Activated CD4-positive, CD25-positive, alpha-beta regulatory T cell treated with anti-CD3 and anti-CD28 coated beads, Interleukin-2, amount 50 U/mL, for 72 hours (primary cell): ENCODE results near the gene PRKD2.
A peak's percentile ranks its signal among the peaks of the same experiment; 100 is the strongest.
"Not testable (repeated sequence)": the region's sequence is repeated elsewhere in the genome, so short reads cannot be mapped to it uniquely, and the experiment has no call there.

Experiments
- DNase-seq: peaks from one replicate; pipeline ENCODE4 v3.0.0; 2021

The PRKD2 gene

DNA sequence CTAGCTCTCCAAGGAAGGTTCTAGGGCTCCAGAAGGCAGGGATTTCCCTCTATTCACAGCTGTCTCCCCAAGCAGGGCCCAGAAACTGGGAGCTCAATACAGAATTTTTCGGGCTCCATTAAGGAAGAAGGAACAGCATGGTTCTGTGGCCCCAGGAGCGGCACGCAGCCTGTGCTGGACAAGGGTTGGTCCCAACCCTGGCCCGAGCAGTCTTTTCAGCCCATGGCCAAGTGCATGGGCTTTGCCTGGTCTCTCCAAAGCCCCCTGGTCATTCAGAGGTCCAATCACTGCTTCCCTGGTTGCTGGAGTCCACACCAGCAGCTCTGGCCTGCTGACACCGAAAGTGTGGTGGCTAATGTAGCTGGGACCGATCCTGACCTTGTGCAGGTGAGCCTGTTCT is 6.6 kb upstream of the PRKD2 start:
- DNase-seq = no peak

DNA sequence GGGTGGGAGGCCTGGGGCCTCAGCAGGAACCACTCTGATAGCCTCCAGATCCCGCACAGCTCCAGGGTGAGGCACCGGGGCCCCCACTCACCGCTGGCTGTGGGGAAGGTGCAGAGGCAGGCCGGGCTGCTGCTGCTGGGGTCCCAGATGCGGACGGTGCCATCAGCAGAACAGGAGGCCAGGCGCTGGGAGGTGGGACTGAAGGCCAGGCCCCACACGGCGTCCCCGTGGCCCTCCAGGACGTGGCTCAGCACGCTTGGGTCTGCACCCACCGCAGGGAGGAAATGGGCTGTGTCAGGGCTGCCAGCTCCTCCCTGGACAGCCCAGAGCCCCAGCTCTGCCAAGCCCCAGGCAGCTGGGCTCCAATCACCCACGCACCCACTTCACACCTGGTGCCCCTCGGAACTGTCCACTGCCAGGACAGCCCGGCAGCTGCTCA is 6.1 kb upstream of the PRKD2 start:
- DNase-seq = no peak

DNA sequence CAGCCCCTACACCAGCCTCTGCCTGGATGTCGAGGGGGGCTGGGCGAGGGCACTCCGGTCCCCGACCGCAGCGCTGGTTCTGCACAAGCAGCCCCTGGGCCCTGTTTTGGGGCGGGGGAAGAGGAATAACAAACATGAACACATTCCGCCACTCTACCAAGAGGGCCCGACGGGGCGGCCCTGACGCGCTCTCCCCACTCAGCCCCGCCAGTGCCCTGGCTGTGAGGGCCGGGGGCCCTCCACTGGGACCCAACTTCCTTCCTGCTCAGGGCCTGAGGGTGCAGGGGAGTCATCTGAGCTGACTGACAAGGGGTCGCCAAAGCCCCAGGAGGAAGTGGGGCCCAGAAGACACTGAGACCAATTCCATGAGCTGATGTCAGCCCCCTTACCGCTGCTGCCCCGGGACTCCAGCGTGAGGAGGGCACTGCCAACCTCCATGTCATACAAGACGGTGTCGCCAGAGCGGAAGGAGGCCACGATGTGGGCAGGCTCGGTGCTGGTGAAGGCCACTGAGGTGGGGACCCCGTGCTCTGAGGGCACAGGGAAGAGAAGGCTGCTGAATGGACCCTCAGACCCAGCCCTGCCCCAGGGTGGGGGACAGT is 5.6 kb upstream of the PRKD2 start:
- DNase-seq = no peak

DNA sequence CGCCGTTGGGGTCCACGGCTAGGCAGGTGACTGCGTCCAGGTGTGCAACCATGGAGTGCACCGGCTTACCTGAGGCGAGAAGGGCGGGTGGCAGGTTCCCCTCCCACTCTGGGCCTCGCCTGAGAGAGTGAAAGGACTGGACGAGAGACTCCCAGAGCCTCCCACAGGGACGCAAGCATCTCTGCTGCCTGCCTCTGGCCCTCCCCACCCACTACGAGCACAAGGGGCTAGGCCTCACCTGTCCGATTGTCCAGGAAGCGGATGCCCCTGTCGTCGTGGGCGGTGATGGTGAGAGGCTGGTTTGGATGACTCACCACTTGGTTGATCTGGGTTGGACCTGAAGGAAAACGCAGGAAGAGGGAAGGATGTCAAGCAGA is 5.1 kb upstream of the PRKD2 start:
- no peak for DNase-seq

DNA sequence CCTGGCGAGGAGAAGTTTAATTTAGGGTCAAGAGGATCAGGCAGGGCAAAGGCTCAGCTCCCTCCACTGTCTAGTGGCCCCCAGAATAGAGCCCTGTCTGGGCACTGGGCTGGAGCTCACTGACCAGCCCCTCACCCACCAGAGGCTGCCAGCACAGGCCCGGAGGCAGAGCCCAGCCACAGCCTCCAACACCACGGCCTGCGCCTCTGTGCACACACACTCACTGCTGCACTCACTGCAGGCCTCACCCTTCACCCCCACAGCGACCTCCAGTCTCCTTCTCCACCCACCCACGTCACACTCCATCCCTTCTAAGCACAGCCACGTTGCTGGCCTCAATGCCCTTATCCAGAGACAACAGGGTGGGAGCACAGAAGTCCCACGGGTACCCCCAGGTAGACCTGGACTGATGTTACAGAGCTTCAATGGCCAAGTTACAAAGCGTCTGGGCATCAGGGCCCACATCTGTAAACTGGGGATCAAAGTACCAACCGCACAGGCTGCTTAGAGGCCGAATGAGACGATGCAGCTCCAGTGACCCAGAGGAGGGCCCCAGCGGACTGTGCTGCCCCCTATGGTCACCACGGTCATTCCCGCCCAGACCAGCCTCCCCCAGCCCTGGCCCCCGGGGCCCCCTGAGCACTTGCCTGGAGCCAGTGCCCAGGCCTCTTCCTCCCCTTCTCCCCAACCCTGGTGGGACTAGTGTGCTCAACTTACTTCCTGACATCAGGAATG is 4.5 kb upstream of the PRKD2 start:
- no peak for DNase-seq

DNA sequence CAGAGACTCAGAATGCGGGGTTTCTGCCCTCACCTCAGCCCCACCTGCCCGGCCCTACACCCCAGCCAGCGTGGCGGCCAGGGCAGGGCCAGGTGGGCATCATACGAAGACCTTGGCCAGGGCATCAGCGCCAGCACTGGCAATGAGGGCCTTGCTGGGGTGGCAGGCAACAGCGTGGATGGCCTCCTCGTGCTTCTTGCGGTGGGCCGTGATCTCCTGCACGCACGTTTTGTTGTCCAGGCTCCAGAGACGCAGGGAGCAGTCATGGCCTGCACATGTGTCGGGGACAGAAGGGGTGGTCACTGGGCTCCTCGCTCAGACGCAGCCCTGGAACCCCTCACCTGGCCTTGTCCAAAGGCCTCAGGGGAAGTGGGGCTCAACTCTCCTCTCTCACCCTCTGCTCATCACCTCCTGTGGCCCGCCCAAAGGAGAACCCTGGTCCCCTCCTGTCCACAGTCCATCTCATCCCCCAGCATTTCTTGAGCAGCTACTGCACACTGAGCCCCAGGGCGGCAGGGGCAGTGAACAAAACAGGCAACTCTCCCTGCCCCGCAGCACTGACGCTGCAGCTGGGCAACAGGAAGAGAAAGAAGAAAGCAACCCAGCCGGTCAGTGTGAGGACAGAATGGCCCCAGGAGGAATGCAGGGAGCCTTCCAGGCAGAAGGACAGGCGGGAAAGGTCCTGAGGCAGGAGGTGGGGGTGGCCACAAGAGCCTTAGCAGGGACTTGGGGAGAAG is 3.8 kb upstream of the PRKD2 start:
- DNase-seq = no peak

DNA sequence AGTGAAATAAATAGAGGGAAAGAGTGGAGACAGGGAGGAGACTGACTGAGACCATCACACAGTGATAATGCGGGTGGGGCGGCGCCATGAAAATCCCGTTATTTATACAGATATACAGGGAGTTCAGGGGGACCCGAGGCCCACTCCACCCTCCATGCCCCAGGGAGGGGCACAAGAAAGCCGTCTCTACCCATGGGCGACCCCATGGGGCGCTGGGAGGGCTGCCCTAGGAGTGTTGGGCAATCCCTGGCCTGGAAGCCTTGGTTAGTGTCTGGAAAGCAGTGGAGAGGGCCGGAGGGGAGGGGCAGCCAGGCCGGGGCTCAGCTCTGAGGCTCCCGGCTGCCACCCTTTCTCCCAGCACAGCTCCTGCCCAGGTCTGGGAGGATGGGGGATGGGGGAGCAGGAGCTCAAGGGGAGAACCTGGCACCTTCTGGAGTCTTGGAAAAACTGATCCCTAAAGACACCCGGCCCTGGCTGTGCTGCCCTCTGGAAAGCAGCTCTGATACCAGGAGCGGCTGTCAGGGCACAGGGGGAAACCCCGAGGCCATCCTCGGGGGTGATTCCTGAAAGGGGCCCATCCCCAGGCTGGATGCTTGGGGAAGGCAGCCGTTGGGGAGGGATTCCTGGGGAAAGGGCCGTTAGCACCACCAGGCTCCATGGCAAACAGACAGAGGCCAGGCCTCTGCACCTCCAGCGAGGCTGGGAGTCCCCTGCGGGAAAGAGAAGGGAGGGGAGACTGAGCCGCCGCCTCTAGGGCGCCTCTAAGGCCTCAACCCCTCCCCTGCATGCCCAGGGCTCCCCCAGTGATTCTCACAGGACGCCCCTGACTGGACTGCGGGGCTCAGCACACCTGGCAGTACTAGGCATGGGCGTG is 3.0 kb upstream of the PRKD2 start:
- no peak for DNase-seq

DNA sequence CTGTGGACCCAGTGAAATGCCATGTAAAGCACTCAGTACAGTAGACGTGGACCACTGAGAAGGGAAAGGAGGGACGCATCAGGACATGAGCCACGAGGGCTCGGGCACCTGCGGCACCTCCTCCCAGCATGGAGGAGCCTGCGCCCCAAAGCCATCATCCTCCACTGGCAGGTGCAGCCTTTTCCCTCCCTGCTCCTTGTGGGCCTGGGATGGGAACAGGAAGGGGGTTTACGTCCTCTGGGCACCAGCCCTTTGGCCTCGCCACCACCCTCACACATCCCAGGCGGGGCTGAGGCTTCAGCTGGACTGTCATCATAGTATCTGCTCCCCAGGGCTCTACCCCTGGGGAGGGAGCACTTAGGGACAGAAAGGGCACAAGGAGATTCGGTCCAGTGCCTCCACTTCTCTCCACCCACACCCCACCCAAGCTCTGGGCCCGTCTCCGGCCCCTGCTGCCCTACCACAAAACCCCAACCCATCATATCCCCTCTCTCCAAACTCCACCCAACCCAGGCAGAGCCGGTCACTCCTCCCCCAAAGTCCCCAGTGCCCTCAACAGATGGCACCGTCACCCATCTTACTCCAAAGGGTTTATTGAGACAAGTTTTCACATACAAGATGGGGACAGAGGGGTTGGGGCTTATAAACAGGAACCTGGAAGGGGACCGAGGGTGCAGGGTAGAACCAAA is 2.2 kb upstream of the PRKD2 start:
- no peak for DNase-seq

DNA sequence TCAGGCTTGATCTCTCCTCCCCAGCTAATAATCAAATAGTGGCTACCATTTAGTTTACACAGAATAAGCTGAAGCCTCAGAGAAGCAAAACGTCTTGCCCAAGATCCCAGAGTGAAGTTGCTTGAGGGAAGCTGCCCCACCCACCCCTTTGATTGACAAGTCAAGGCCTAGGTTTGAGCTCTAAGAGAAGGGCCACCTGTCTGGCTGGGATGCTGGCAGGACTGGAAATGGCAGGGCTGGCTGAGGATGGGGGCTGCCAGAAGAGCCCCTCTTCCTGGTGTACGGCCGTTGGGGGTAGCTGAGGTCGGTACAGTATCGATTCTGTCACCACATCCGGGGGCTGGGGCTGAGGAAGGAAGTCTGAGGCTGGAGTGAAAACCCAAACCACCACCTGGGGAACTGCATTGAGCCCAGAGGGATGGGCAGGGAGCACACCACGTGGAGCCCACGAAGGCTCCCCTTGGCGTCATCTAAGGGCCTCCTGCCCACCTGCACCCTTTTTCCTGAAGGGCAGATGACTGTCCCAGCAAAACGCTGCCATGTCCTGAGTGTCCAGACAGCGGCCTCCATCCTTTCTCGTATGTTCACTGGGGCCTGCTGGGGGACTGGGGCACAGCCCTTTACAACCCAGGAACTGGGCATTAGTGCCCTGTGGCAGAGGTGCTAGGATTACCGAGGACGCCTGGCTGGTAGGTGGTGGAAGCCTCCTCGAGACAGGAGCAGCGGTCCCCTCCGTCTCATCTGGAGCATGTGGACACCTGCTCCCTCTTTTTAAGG is 1.4 kb upstream of the PRKD2 start:
- peak; percentile 48 for DNase-seq

DNA sequence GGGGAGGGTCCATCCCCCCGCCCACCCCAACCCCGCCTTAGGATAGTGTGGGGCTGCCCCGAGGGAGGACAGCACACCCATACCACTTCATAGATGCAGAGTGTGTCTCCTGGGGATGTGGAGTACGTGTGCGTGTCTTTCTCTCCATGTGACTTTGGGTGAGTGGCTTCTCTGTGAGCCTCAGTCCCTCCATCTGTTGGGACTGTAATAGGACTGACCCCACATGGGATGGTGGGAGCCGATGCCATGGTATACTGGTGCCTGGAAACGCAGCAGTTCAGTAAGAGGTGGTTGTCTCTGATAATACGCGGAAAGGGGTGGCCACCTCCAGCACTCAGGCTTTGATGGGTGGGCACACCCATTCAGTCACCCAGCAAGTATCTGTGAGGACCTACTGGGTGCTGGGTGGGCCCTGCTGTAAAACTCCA is 816 bp upstream of the PRKD2 start:
- DNase-seq = no peak

DNA sequence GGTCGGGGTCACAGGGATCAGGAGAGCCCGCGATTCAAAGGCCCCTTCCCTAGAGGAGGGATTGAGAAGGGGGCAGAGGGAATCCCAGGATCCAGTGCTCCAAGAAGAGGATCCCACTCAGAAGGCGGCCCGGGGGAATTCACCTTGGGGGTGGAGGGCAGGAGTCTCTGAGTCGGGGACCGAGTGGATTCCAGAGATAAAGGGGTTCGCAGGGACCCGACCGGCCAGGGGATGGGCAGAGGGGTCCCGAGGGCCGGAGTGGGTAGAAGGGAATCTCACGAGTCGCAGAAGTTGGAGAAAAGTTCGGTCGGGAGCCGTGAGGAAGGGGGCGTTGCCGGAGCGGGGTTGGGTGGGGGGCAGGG is 261 bp downstream of the PRKD2 start:
- DNase-seq = no peak

DNA sequence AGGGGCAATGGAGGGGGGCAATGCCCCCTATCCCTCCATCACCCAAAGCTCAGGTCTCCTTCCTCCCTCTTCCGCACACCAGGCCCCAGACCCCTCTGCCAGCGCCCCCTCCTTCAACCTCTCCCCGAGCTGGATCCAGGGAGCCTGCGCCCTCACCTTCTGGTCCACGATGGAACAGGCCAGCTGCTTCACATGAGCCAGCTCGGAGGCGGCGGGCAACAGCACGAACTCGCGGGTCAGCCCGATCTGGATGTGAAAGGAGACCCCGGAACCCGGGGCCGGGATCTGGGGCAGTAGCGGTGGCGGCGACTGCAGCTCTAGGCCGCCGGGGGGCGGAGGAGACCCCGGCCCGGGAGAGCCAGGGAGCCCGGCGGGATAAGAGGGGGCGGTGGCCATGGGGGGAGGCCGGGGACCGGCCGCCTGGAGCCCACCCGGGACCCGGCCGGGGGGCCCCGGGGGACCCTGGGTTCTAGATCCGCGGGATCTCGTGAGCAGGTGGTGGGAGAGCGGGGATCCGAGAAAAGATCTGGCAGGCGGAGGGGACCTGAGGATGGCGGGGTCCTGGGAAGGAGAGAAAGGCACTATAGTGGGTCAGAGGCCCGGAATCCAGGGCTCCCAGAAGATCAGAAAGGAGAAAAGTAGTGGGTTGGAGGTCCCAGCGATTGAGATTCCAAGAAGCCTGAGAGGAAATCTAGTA is 791 bp downstream of the PRKD2 start:
- DNase-seq = no peak

DNA sequence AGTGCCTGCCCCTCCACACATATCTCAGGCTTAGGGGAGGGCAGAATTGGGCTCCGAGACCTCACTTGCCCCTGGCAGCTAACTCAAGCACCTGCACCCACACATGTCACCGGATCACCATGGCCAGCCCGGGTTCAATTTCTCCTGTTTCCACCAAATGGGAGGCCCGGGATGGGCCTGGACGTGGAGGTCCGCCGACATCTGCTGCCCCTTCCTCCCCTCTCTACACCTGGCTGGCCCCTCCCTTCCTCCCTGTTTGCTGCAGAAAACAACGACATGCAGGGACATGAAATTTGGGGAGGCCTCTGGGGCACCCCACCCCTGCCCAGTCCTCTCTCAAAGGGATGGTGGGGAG is 1.3 kb downstream of the PRKD2 start:
- DNase-seq = no peak

DNA sequence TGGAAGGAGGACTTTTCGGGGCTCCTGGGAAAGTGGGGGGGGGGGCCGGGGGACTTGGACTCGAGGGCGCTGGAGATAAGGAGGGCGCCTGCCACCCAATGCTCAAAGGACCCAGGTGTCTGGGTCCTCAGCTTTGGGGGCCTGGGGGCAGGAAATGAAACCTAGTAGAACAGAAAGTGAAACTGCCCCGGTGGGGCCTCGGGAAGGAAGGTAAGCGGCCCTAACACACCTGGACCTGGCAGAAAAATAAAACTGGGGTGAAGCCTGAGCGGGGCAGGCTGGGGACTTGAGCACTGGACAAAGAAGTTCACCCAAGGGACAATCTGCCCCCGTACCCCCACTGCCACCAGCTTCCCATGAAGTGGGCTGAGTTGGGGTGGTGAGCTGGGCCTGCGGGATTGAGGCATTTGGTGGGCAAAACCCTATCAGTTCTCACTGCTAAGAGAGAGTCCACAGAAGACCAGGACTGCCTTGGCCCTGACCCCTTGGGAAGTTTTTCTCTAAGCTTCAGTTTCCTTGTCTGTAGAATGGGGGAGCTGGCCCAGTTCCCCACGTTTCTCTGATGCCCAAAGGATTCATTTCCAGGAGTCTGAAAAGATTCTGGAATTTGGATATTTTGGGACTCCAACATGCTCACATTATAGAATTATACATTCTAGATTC is 2.3 kb downstream of the PRKD2 start:
- DNase-seq = peak; percentile 61

DNA sequence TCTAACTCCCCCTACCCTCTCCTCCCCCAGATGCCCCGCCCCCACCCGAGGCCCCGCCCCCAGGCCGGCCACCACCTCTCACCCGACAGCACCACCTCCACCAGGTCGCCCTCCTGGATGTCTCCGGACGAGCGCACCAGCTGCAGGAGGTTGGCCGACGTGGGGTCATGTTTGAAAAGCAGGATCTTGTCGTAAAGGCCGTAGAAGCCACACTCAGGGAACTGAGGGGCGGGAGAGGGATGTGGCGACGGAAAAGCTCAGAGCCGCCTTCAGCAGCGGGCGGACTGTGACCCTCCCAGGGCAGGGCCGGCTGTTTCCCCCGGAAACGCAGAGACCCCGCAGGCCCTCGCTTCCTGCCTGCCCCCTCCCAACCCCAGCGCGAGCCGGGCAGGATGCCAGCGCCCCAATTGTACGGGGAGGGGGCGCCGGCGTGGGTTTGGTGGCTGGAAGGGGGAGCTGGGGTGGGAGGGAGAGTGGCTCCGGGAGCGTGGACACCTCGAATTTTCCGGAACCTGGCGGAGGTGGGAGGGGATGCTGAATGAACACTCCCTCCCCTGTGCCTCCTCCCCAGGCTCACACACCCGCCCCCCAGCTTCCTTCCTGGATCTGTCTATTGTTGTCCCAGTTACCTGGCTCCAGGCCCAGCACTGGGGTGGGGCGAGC is 3.0 kb downstream of the PRKD2 start:
- peak; percentile 63 for DNase-seq

DNA sequence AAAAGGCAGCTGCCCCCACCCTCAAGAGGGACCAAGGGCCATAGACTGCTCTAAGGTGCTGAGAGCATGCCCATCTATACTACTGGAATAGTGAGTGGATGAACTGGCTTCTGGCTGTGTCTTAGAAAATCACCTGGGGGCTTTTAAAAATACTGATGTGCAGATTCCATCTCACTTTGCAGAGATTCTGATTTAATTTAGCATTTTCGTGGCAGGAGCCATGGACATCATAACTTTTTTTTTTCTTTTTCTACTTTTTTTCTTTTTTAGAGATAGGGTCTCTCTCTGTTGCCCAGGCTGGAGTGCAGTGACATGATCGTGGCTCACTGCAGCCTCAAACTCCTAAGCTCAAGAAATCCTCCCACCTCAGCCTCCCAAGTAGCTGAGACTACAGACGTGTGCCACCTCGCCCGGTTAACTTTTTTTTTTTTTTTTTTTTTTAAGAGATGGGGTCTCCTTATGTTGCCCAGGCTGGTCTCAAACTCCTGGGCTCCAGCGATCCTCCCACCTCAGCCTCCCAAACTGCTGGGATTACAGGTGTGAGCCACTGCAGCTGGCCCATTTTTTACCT is 4.1 kb downstream of the PRKD2 start:
- DNase-seq = not testable (repeated sequence)

DNA sequence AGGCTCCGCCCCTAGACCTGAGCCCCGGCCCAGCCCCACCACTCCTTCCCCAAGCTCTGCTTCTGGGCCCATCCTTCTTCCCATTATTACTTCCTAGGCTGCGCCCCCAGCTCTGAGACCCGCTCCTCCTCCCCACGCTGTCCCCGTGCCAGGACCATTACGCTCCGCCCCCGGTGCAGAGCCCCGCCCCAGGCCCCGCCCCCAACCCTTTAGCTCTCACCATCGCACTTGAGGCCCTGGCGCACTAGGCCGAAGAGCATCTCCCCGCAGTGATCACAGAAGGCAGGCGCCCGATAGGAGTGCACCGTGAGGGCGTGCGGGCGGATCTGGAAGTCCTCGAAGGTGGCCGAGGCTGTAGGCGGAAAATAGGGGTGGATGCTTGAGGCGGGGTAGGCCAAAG is 6.2 kb downstream of the PRKD2 start:
- DNase-seq = no peak

DNA sequence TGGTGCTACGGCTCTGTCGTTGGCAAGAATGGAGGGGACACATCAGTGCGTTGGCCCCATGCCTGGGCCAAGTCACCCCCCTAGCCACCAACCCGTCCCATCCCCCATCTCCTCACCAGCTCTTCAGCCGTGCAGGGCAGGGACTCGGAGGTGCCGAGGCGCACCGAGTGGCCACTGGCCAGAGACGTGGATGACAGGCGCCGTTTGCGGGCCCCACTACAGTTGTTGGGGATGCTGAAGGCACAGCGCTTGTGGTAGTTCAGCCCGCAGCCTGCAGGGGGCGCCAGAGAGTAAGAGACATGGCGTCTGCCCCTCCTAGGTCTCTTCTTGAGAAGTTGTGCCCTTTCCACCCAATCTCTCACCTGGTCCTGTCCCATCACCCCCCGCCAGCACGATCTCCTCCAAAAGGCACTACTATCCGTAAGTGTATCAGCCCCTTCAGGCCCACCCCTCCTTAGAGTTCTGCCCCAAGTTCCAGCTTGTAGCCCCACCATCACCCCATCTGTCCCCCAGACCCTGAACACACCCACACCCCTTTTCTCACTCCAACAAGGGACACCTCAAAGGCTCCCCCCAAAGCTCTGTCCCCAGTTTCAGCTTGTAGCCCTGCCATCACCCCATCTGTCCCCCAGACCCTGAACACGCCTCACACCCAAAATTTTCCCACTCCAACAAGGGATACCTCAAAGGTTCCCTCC is 12.4 kb downstream of the PRKD2 start:
- peak; percentile 94 for DNase-seq

DNA sequence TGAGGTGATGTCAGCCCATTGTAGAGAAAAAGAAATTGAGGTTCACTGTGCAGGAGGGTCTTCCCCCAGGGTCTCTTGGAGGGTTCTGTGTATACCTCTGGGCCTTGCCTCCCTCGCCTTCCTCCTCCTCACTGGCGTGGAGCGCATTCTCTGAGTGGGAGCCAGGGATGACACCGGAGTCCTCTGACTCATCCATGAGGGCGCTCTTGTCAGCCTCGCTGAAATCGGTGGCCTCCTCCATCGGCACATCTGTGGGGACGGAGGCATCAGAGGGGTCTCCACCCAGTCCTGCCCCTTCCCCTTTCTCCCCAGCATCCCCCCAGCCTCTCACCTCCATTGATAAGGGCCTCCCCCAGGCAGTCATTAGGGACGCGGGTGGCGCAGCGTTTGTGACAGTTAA is 16.2 kb downstream of the PRKD2 start:
- DNase-seq = no peak
